ENCODE measurements around the gene C12orf60. TPM values are rescaled to one million over a fixed set of nuclear protein-coding genes. Genes with fewer than 3 reads are reported as not detected.

The C12orf60 gene
- total and polyA plus RNA-seq, 2 experiments from 2014 or later: 1.2 TPM

DNA sequence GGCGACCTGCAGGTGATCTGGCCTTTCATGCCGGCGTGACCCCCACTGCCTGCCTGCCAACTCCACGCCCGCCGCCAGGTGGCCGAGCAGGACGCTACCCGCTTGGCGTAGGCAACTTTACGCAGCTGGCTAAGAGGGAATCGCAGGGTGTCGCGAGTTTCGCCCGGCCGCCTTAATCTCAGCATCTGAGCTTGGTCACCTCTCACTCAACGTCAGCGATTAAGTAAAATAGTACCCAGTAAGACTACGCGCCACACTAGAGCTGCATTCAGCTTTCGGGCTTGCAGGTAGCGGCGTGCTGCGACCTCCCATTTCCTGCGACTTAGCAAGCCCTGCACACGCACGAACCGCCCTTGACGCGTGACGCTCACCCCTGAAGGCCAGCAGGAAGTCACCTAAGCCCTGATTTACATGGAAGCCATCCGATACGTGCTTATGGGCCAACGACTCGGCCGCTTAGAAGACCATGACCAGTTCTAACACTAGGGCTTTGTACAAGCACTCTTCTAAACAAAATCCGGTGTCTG, 33.4 kb upstream of the C12orf60 start:
- H3K36me3 ChIP-seq (ENCODE audit: low read depth): no peaks in the 10 kb centered on the region
- H4K20me1 ChIP-seq (ENCODE audit: insufficient read depth): no peaks in the 10 kb centered on the region
- peak overlapping the region; percentile 93 for H3K9ac ChIP-seq
- H3K27ac ChIP-seq: peak overlapping the region; percentile 93
- no peaks in the 10 kb centered on the region for H3K27me3 ChIP-seq (replicated peaks; ENCODE audit: insufficient read depth)
- peak overlapping the region; percentile 93 for H3K4me3 ChIP-seq
- peaks cover 25% of the 10 kb centered on the region for H3F3A ChIP-seq (ENCODE audit: insufficient read depth)
- no peaks in the 10 kb centered on the region for H3K9me2 ChIP-seq (ENCODE audit: insufficient read depth)
- WGBS, 2 experiments (ENCODE audit: low coverage in 1 of 2, low lambda C conversion rate in 2 of 2, missing lambda C conversion rate in 2 of 2): 1 to 2% methylated on average over 38 of the region's 38 CpGs
- peaks cover 56% of the 10 kb centered on the region for H3K79me2 ChIP-seq (ENCODE audit: insufficient read depth)
- in situ Hi-C loops (cut with MboI): no loop called here
- H3K4me1 ChIP-seq (ENCODE audit: insufficient read depth): peaks cover 14% of the 10 kb centered on the region; the same call in 1 of the 2 replicates
- H3K4me2 ChIP-seq (ENCODE audit: unreplicated experiment): peak overlapping the region; percentile 94
- no peaks in the 10 kb centered on the region for H3K9me3 ChIP-seq (ENCODE audit: low read depth)
- TF ChIP-seq EZH2 (IDR thresholded peaks at IDR 0.05; ENCODE audit: insufficient read depth, poor library complexity, severe bottlenecking) (no peak), EZH2phosphoT487 (IDR thresholded peaks at IDR 0.05; ENCODE audit: insufficient read depth, low read depth) (no peak)
- H2AFZ ChIP-seq: peak overlapping the region; percentile 91
- DNase-seq: peak; percentile 90

DNA sequence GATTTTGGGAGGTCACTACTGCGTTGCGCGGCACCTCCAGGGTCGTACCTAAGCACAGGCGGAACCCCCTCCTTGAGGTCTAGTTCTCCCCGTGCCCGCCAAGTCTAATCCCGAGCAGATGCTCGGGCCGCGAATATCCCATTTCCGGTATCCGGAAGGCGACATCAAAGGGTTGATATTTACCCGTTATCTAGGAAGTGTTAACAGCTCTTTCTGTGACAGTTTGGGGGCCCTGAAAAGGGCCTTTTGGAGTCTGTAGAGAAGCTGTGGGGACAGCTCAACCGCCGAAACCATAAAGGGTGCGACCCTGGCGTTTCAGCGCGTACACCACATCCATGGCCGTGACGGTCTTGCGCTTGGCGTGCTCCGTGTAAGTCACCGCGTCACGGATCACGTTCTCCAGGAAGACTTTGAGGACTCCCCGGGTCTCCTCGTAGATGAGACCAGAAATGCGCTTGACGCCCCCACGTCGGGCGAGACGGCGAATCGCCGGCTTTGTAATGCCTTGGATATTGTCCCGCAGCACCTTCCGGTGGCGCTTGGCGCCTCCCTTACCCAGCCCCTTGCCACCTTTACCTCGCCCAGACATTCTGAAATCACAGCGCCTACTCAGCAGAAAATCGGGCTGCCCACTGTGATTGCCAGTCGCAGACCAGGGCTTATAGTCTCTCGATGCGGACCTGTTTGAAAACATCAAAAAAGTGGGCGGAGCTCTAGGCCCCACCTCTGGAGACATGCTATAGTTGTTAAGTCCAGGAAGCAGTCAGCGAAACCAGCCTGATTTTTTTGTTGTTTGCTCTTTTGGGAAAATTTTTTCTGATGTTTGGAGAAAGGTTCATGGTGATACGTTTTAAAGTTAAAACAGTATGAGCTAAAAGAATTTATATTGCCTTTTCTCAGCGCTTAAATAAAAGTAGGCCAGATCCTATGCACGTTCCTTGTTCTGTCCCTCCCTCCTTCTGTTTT, 32.7 kb upstream of the C12orf60 start:
- peaks cover 50% of the 10 kb centered on the region for H3K79me2 ChIP-seq (ENCODE audit: insufficient read depth)
- in situ Hi-C loops (cut with MboI): no loop called here
- WGBS, 2 experiments (ENCODE audit: low coverage in 1 of 2, low lambda C conversion rate in 2 of 2, missing lambda C conversion rate in 2 of 2): 0 to 1% methylated on average over 54 to 56 of the region's 56 CpGs

DNA sequence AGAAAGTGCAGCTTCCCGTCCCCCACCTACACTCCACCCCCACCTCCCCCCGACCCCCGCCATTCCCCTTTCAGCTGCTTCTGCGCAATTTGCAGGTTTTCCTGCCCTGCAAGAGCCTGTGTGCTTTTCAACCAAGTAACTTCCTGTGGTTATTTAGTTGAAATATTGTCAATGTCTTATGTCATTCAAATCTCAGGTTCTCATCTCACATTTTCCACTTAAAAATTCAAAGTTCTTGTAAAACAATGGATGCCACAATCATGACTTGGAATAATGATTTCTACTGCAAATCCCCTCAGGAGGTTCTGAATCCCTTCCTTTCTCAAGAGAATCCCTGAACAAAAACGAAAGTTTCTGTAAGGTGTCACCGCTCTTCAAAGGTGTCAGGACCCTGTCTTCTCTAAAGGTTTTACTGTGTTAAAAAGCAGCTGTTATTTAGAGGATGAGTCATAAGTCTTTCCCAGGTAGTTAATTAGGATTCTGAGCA, 31.8 kb upstream of the C12orf60 start:
- peaks cover 42% of the 10 kb centered on the region for H3F3A ChIP-seq (ENCODE audit: insufficient read depth)
- in situ Hi-C loops (cut with MboI): no loop called here
- H3K9me3 ChIP-seq (ENCODE audit: low read depth): no peaks in the 10 kb centered on the region
- H3K27me3 ChIP-seq (replicated peaks; ENCODE audit: insufficient read depth): no peaks in the 10 kb centered on the region
- peaks cover 50% of the 10 kb centered on the region for H3K79me2 ChIP-seq (ENCODE audit: insufficient read depth)
- H3K9ac ChIP-seq: peak overlapping the region; percentile 93
- no peaks in the 10 kb centered on the region for H4K20me1 ChIP-seq (ENCODE audit: insufficient read depth)
- H2AFZ ChIP-seq: peak overlapping the region; percentile 91
- TF ChIP-seq EZH2 (IDR thresholded peaks at IDR 0.05; ENCODE audit: insufficient read depth, poor library complexity, severe bottlenecking): no peak
- no peak for TF ChIP-seq EZH2phosphoT487 (IDR thresholded peaks at IDR 0.05; ENCODE audit: insufficient read depth, low read depth)
- no peaks in the 10 kb centered on the region for H3K9me2 ChIP-seq (ENCODE audit: insufficient read depth)
- peaks cover 26% of the 10 kb centered on the region for H3K4me1 ChIP-seq (ENCODE audit: insufficient read depth)
- peak overlapping the region; percentile 93 for H3K27ac ChIP-seq
- peak overlapping the region; percentile 94 for H3K4me2 ChIP-seq (ENCODE audit: unreplicated experiment)
- no peaks in the 10 kb centered on the region for H3K36me3 ChIP-seq (ENCODE audit: low read depth)
- 25 to 30% methylated on average over 6 of the region's 6 CpGs for WGBS, 2 experiments (ENCODE audit: low coverage in 1 of 2, low lambda C conversion rate in 2 of 2, missing lambda C conversion rate in 2 of 2)
- DNase-seq: peak; percentile 7
- peak overlapping the region; percentile 93 for H3K4me3 ChIP-seq

More for the DNA sequence above, 32.7 kb upstream of the C12orf60 start:
- Histone ChIP-seq H3K9me3 (ENCODE audit: low read depth) (no peaks in the 10 kb centered on the region), H3K9ac (peak overlapping the region; percentile 93), H2AFZ (peak overlapping the region; percentile 91), H3F3A (ENCODE audit: insufficient read depth) (peaks cover 32% of the 10 kb centered on the region), H3K27me3 (replicated peaks; ENCODE audit: insufficient read depth) (no peaks in the 10 kb centered on the region), H4K20me1 (ENCODE audit: insufficient read depth) (no peaks in the 10 kb centered on the region), H3K4me1 (ENCODE audit: insufficient read depth) (peaks cover 17% of the 10 kb centered on the region), H3K27ac (peak overlapping the region; percentile 93), H3K9me2 (ENCODE audit: insufficient read depth) (no peaks in the 10 kb centered on the region), H3K36me3 (ENCODE audit: low read depth) (no peaks in the 10 kb centered on the region), H3K4me3 (peak overlapping the region; percentile 93), H3K4me2 (ENCODE audit: unreplicated experiment) (peak overlapping the region; percentile 94)
- peak; percentile 90 for DNase-seq
- no peak for TF ChIP-seq EZH2phosphoT487 (IDR thresholded peaks at IDR 0.05; ENCODE audit: insufficient read depth, low read depth)
- TF ChIP-seq EZH2 (IDR thresholded peaks at IDR 0.05; ENCODE audit: insufficient read depth, poor library complexity, severe bottlenecking): no peak

DNA sequence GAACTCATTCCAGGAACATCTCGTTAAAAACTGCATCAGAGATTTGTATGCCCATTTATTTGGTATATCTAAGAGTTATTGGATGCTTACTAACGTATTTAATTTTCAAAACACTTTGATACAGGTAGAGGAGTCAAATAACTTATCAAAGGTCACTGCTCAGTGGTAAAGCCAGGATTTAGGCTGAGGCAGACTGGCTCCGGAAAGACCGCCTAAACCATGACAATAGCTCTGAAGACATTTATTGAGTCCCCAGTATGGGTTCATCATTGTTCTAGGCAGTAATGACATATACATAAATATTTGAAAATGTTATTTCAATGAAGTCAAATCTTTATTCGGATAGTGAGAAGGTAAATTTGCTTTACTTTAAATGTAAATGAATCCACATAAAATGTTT, 30.5 kb upstream of the C12orf60 start:
- Histone ChIP-seq H3K27ac (no peak overlapping the region), H4K20me1 (ENCODE audit: insufficient read depth) (no peaks in the 10 kb centered on the region), H3K36me3 (ENCODE audit: low read depth) (no peaks in the 10 kb centered on the region), H3K79me2 (ENCODE audit: insufficient read depth) (peaks cover 47% of the 10 kb centered on the region), H3K9ac (no peak overlapping the region), H3K4me3 (no peak overlapping the region), H3K9me3 (ENCODE audit: low read depth) (no peaks in the 10 kb centered on the region), H3K4me1 (ENCODE audit: insufficient read depth) (peaks cover 32% of the 10 kb centered on the region), H3F3A (ENCODE audit: insufficient read depth) (peaks cover 43% of the 10 kb centered on the region), H3K4me2 (ENCODE audit: unreplicated experiment) (no peak overlapping the region), H3K27me3 (replicated peaks; ENCODE audit: insufficient read depth) (no peaks in the 10 kb centered on the region), H2AFZ (no peak overlapping the region), H3K9me2 (ENCODE audit: insufficient read depth) (no peaks in the 10 kb centered on the region)
- in situ Hi-C loops (cut with MboI): no loop called here
- no peak for DNase-seq
- 92 to 94% methylated on average over 5 of the region's 5 CpGs for WGBS, 2 experiments (ENCODE audit: low coverage in 1 of 2, low lambda C conversion rate in 2 of 2, missing lambda C conversion rate in 2 of 2)
- TF ChIP-seq EZH2 (IDR thresholded peaks at IDR 0.05; ENCODE audit: insufficient read depth, poor library complexity, severe bottlenecking) (no peak), EZH2phosphoT487 (IDR thresholded peaks at IDR 0.05; ENCODE audit: insufficient read depth, low read depth) (no peak)

Measured in GM23248 (cell line).